ENCODE results near the gene CARD11.

GRCh38 chr7:3082831-3083230, 39.2 kb upstream of the CARD11 start:
- TF ChIP-seq CTCF (conservative IDR thresholded peaks at IDR 0.05; ENCODE audit: low read length), result peak; percentile 46
- no peak for TF ChIP-seq EZH2phosphoT487 (IDR thresholded peaks at IDR 0.05; ENCODE audit: borderline replicate concordance)
